COLO668 (cell line): Measurements from ENCODE around the gene USP10.

Experiments
- DNase-seq: peaks from one replicate; lab custom pipeline; 2025; ENCODE audit not compliant: unreplicated experiment; lab: John Stamatoyannopoulos, UW

USP10 gene

GRCh38 chr16:84699712-84700445 is at the start of gene USP10:
Gene USP10 (plus strand): TSS chr16:84700000. CDS start chr16:84700091, 91 bp downstream.
- DNase-seq, result peak; percentile 90

- DNase-seq, result no peak
Observed at GRCh38 chr16:84650062-84650991, 49.5 kb upstream of the USP10 start.

GRCh38 chr16:84652566-84652965 is 47.2 kb upstream of the USP10 start:
- DNase-seq, result no peak

GRCh38 chr16:84654238-84654637 is 45.6 kb upstream of the USP10 start:
- DNase-seq, result no peak

GRCh38 chr16:84654998-84655397 is 44.8 kb upstream of the USP10 start:
- no peak for DNase-seq

- DNase-seq, result no peak
Observed at GRCh38 chr16:84656649-84657048, 43.2 kb upstream of the USP10 start.

GRCh38 chr16:84657229-84657837 is 42.5 kb upstream of the USP10 start:
- DNase-seq, result no peak

GRCh38 chr16:84658690-84659089 is 41.1 kb upstream of the USP10 start:
- no peak for DNase-seq

- DNase-seq, result no peak
Observed at GRCh38 chr16:84659656-84660300, 40.0 kb upstream of the USP10 start.

- no peak for DNase-seq
Observed at GRCh38 chr16:84660973-84661372, 38.8 kb upstream of the USP10 start.

- no peak for DNase-seq
Observed at GRCh38 chr16:84661418-84662060, 38.3 kb upstream of the USP10 start.

GRCh38 chr16:84662471-84662870 is 37.3 kb upstream of the USP10 start:
- no peak for DNase-seq

GRCh38 chr16:84663433-84664101 is 36.2 kb upstream of the USP10 start:
- no peak for DNase-seq

GRCh38 chr16:84665359-84665758 is 34.4 kb upstream of the USP10 start:
- no peak for DNase-seq

- no peak for DNase-seq
Observed at GRCh38 chr16:84665843-84666242, 34.0 kb upstream of the USP10 start.

GRCh38 chr16:84667600-84668309 is 32.0 kb upstream of the USP10 start:
- no peak for DNase-seq

GRCh38 chr16:84670063-84670462 is 29.7 kb upstream of the USP10 start:
- DNase-seq, result no peak

GRCh38 chr16:84672276-84673202 is 27.3 kb upstream of the USP10 start:
- peak; percentile 65 for DNase-seq

- DNase-seq, result no peak
Observed at GRCh38 chr16:84673203-84673535, 26.6 kb upstream of the USP10 start.
